Endothelial cell of umbilical vein (primary cell): ENCODE measurements around the gene SEC11C. TPM values are rescaled to one million over a fixed set of nuclear protein-coding genes. Genes with fewer than 3 reads are reported as not detected.

Experiments
- BruUV-seq: library from RNA; stranded (reverse); fragments of 400-500 nt; replicated peaks from 2 replicates; lab custom pipeline; 2021; lab: Mats Ljungman, UMichigan
- CTCF ChIA-PET: fragments of 300-600, 350-600 bp; sonication (Branson Sonifier 250); formaldehyde crosslinking; loops from one replicate; lab custom pipeline; 2021; ENCODE audit warnings: antibody characterized with exemption, inconsistent platforms; lab: Charles Lee
- POLR2A ChIA-PET: fragments of 300-600, 350-600 bp; sonication (Branson Sonifier 250); formaldehyde crosslinking; loops from one replicate; lab custom pipeline; 2021; ENCODE audit warnings: antibody characterized with exemption, inconsistent platforms; lab: Charles Lee
- DNase-seq: peaks from one replicate; pipeline ENCODE4 v3.0.0-alpha.2; 2011; ENCODE audit warnings: low read depth, low spot score
- FAIRE-seq: peaks from 2 replicates; lab custom pipeline; 2011; peaks lifted over from hg19 to GRCh38; lab: Jason Lieb, UNC
- H2AFZ ChIP-seq: 2 replicates; pipeline ENCODE4 v1.6.0; 2012; ENCODE audit warnings: low read depth, low read length, control low read depth, inconsistent platforms
- H3K27ac ChIP-seq: 2 replicates; pipeline ENCODE4 v1.5.1; 2011; ENCODE audit warnings: low read depth, mild to moderate bottlenecking, control low read depth, low read length, moderate library complexity; ENCODE audit not compliant: insufficient read depth
- H3K27me3 ChIP-seq, 2 experiments: 2 replicates each; pipeline versions ENCODE4 v1.6.0 to v1.6.1; 2011; ENCODE audit warnings: low read length in 2 of 2, mixed read lengths in 1 of 2; ENCODE audit not compliant: control insufficient read depth in 2 of 2, insufficient read depth in 2 of 2
- H3K36me3 ChIP-seq, 2 experiments: 2 replicates in 1 of 2; 3 replicates in 1 of 2; pipeline ENCODE4 v1.5.1; 2011; ENCODE audit warnings: low read length in 2 of 2, mild to moderate bottlenecking in 1 of 2, moderate library complexity in 1 of 2; ENCODE audit not compliant: control insufficient read depth in 2 of 2, insufficient read depth in 2 of 2; ENCODE audit errors: extremely low read depth in 1 of 2
- H3K4me1 ChIP-seq: 3 replicates; pipeline ENCODE4 v1.5.1; 2011; ENCODE audit warnings: mild to moderate bottlenecking, low read length; ENCODE audit not compliant: control insufficient read depth, insufficient read depth; ENCODE audit errors: extremely low read depth
- H3K4me2 ChIP-seq: 2 replicates; pipeline ENCODE4 v1.6.1; 2011; ENCODE audit warnings: low read length, control low read depth, mixed read lengths; ENCODE audit not compliant: insufficient read depth
- H3K4me3 ChIP-seq, 3 experiments: fragments of 200-600 bp in 1 of 3; sonication (generic), shearing (Covaris generic) in 1 of 3; replicated peaks in 1 of 3; 2 replicates each; pipeline ENCODE4 v1.5.1; 2011 to 2016; ENCODE audit warnings: control low read depth in 3 of 3, low read length in 3 of 3, mild to moderate bottlenecking in 2 of 3, inconsistent platforms in 1 of 3, low read depth in 1 of 3, moderate library complexity in 1 of 3; ENCODE audit not compliant: insufficient read depth in 1 of 3
- H3K79me2 ChIP-seq: 2 replicates; pipeline ENCODE4 v1.6.0; 2012; ENCODE audit warnings: low read length, inconsistent platforms; ENCODE audit not compliant: control insufficient read depth, insufficient read depth
- H3K9ac ChIP-seq: replicated peaks from 2 replicates; pipeline ENCODE3; 2011; ENCODE audit warnings: low read length, control low read depth; ENCODE audit not compliant: insufficient read depth; ENCODE audit errors: extremely low read depth
- H3K9me1 ChIP-seq: replicated peaks from 3 replicates; pipeline ENCODE4 v1.6.0; 2011; ENCODE audit warnings: mild to moderate bottlenecking, low read length; ENCODE audit not compliant: control insufficient read depth, insufficient read depth; ENCODE audit errors: extremely low read depth
- H3K9me3 ChIP-seq: replicated peaks from 2 replicates; pipeline ENCODE4 v1.5.1; 2012; ENCODE audit warnings: low read length, inconsistent platforms; ENCODE audit not compliant: control insufficient read depth, insufficient read depth
- H4K20me1 ChIP-seq: replicated peaks from 2 replicates; pipeline ENCODE3; 2011; ENCODE audit warnings: mild to moderate bottlenecking, low read length; ENCODE audit not compliant: control insufficient read depth, insufficient read depth; ENCODE audit errors: extremely low read depth
- FOS ChIP-seq: IDR thresholded peaks from 2 replicates; pipeline ENCODE4 v1.6.1; 2011; ENCODE audit warnings: mild to moderate bottlenecking, low read length, moderate library complexity, borderline replicate concordance; ENCODE audit not compliant: insufficient read depth
- GATA2 ChIP-seq: IDR thresholded peaks from 2 replicates; pipeline ENCODE4 v1.7.0; 2011; ENCODE audit warnings: low read depth, mild to moderate bottlenecking, moderate library complexity, mixed read lengths, low read length; ENCODE audit not compliant: insufficient read length, insufficient read depth
- JUN ChIP-seq: IDR thresholded peaks from 2 replicates; pipeline ENCODE4 v1.6.1; 2011; ENCODE audit warnings: borderline replicate concordance, low read depth; ENCODE audit not compliant: insufficient read length, insufficient read depth
- MAX ChIP-seq: IDR thresholded peaks from 2 replicates; pipeline ENCODE4 v1.6.1; 2011; ENCODE audit not compliant: insufficient read depth, insufficient read length
- POLR2A ChIP-seq: IDR thresholded peaks from 2 replicates; pipeline ENCODE4 v1.6.1; 2012; ENCODE audit warnings: low read depth, mild to moderate bottlenecking, control low read depth, low read length
- POLR2AphosphoS5 ChIP-seq: IDR thresholded peaks from 2 replicates; pipeline ENCODE4 v1.6.1; 2012; ENCODE audit warnings: low read depth, mild to moderate bottlenecking, control low read depth, low read length, moderate library complexity; ENCODE audit not compliant: insufficient read depth
- dilution Hi-C: fragments of 300-500 bp; cut with MboI; formaldehyde crosslinking; loops from one replicate; pipeline ENCODE4 v1.15.0; 2019; ENCODE audit warnings: low sequenced_read_pairs; ENCODE audit not compliant: extremely low pct_ligation_motif_present
- intact Hi-C: fragments of 100-400 bp; cut with micrococcal nuclease; formaldehyde crosslinking; loops from one replicate; pipeline ENCODE4 v1.10.0; 2022
- polyA plus RNA-seq, 4 experiments: library from polyadenylated mRNA; depleted of rRNA in 3 of 4; stranded (reverse) in 3 of 4; unstranded in 1 of 4; fragments of >200 nt; gene quantifications; 2 replicates each; pipeline versions ENCODE4 v1.2.1 to v1.2.3, GENCODE V29; 2011 to 2012; ENCODE audit warnings: missing spikeins in 1 of 4
- total RNA-seq: library from RNA; stranded (reverse); gene quantifications from 2 replicates; pipeline ENCODE4 v1.2.3, GENCODE V29; 2021

The SEC11C gene
- total and polyA plus RNA-seq, 2 donors (not counting 3 experiments of a cell fraction or from before 2014, with no cell fraction given), result 16.3 to 29.8 TPM

- intact Hi-C loops, result no loop called here
- Histone ChIP-seq H3K27ac (no peak overlapping the region), H2AFZ (no peak overlapping the region), H3K36me3 (no peaks in the 10 kb centered on the region), H3K9me1 (no peaks in the 10 kb centered on the region), H3K4me3 (no peak overlapping the region), H3K4me2 (no peak overlapping the region), H3K4me1 (no peaks in the 10 kb centered on the region), H3K9ac (no peak overlapping the region), H3K79me2 (no peaks in the 10 kb centered on the region), H3K9me3 (no peaks in the 10 kb centered on the region), H3K27me3 (no peaks in the 10 kb centered on the region), H4K20me1 (no peaks in the 10 kb centered on the region)
- DNase-seq (no peak), FAIRE-seq (no peak)
- TF ChIP-seq FOS, result no peak
- TF ChIP-seq POLR2A, result no peak
- TF ChIP-seq JUN, result no peak
- no peak for TF ChIP-seq GATA2
- TF ChIP-seq POLR2AphosphoS5, result no peak
- POLR2A ChIA-PET, result no interaction called here
- dilution Hi-C loops, result no loop called here
- CTCF ChIA-PET, result interaction anchor here (0.8 kb wide), 1 partner anchor 27 kb away, joined by 3 read pairs; no protein-coding TSS in a partner anchor
- BruUV-seq, result no TSS peak
Observed at GRCh38 chr18:59202258-59202820, 62.7 kb downstream of the SEC11C start.

- Histone ChIP-seq H3K9me1 (no peaks in the 10 kb centered on the region), H3K27me3 (no peaks in the 10 kb centered on the region), H3K4me2 (no peak overlapping the region), H3K9me3 (no peaks in the 10 kb centered on the region), H3K9ac (no peak overlapping the region), H3K4me1 (no peaks in the 10 kb centered on the region), H3K27ac (no peak overlapping the region), H3K36me3 (no peaks in the 10 kb centered on the region), H4K20me1 (no peaks in the 10 kb centered on the region), H2AFZ (no peak overlapping the region), H3K79me2 (no peaks in the 10 kb centered on the region), H3K4me3 (no peak overlapping the region)
- FAIRE-seq, result no peak
- no peak for DNase-seq
- dilution Hi-C loops (no loop called here), intact Hi-C loops (no loop called here)
- POLR2A ChIA-PET, result no interaction called here
- CTCF ChIA-PET, result no interaction called here
- TF ChIP-seq MAX (no peak), POLR2AphosphoS5 (no peak), POLR2A (no peak)
- no TSS peak for BruUV-seq
Observed at GRCh38 chr18:59207506-59207905, 67.8 kb downstream of the SEC11C start.

Other genes with a start within 250 kb of the SEC11C start
- not detected in 2 replicates for gene GRP, start 80.3 kb downstream of the SEC11C start, total RNA-seq
- gene GRP, start 80.3 kb downstream of the SEC11C start, polyA plus RNA-seq, result not detected in 2 replicates
- gene RAX, start 133.6 kb downstream of the SEC11C start, total RNA-seq, result not detected in 2 replicates
- not detected in 2 replicates for gene RAX, start 133.6 kb downstream of the SEC11C start, polyA plus RNA-seq
- not detected in 2 replicates for gene CPLX4, start 178.8 kb downstream of the SEC11C start, total RNA-seq
- gene CPLX4, start 178.8 kb downstream of the SEC11C start, polyA plus RNA-seq, result not detected in 2 replicates
- 92.5 and 98.3 TPM in 2 replicates for gene LMAN1, start 219.4 kb downstream of the SEC11C start, total RNA-seq
- 32.4 and 43.8 TPM in 2 replicates for gene LMAN1, start 219.4 kb downstream of the SEC11C start, polyA plus RNA-seq